NCI-H1436 treated with DMSO at 0.1 percent for 48 hours (cell line): Measurements from ENCODE around the gene CLEC17A.
"Not testable (repeated sequence)": the region's sequence is repeated elsewhere in the genome, so short reads cannot be mapped to it uniquely, and the experiment has no call there.

Experiments used
- DNase-seq: peaks from one replicate; lab custom pipeline; 2025; lab: John Stamatoyannopoulos, UW

Gene CLEC17A, protein sequence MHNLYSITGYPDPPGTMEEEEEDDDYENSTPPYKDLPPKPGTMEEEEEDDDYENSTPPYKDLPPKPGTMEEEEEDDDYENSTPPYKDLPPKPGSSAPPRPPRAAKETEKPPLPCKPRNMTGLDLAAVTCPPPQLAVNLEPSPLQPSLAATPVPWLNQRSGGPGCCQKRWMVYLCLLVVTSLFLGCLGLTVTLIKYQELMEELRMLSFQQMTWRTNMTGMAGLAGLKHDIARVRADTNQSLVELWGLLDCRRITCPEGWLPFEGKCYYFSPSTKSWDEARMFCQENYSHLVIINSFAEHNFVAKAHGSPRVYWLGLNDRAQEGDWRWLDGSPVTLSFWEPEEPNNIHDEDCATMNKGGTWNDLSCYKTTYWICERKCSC

DNA sequence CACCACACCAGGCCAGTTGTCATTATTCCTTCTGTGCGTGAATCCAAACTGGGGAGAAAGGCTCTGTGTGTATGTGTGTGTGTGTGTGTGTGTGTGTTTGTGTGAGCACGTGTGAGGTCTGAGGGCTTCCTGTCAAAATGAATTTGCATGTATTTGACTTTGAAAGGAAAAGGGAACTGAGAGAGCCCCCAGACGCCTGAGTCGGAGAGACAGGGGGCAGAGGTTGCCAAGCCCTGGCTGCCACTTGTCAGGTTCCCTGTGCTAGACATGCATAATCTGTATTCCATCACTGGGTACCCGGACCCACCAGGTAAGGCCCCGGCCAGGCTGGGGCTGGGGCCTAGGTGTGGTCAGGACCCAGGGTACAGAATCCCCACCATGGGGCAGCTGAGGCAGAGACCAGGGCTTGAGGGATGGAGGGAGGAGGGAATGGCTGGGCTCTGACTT lies at the start of gene CLEC17A:
CLEC17A (plus strand) TSS at position 191 of the 447 bp plus-strand sequence; CDS start at position 268, 77 bp downstream.
- no peak for DNase-seq

DNA sequence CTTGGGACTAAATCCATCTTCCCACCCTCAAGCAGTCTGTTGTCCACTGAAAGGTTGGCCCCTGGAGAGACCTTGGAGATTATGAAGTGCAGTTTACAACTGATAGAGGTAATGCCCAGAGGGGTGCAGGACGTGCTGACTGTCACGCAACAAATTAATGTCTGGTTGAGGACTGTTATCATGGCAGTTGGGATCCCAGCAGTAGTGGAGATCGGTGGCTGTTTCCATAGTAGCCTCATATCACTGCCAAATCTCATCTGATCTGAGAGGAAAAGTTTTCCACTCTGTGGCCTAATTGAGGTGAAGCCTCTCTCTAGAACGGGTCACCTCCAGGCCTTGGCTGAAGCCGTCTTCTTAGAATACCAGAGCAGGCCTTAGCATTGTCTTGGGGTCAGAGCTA lies 49.4 kb upstream of the CLEC17A start:
- no peak for DNase-seq

DNA sequence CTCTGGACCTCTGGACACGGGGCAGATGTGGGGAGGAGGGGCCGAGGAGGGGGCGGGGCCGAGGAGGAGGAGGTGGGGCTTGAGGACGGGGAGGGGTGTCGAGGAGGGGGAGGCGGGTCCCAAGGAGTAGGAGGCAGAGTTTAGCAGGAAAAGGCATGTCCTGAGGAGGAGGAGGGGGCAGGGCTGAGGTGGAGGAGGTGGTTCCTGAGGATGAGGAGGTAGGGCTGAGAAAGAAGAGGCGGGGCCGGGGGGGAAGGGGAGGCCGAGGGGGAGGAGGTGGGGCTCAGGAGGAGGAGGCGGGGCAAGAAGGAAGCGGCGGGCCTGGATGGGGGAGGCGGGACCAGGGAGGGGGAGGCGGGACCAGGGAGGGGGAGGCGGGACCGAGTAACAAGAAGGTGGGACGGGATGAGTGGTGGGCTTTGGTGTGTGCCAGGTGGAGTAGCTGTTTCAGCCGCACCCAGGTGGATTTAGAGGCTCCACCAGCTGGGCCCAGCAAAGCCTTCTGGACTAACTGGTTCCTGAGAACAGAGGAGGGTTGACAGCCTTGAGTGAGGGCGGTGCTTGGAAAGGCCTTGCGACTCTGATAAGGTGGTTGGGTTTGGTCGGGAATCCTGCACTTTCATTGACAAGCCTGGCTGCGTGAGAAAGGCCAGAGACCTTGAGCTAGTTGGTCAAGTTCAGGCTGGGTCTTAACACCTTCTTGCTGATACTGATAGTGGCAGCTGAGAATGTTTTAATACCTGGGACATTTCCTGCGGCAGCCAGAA lies 45.8 kb upstream of the CLEC17A start:
- no peak for DNase-seq

DNA sequence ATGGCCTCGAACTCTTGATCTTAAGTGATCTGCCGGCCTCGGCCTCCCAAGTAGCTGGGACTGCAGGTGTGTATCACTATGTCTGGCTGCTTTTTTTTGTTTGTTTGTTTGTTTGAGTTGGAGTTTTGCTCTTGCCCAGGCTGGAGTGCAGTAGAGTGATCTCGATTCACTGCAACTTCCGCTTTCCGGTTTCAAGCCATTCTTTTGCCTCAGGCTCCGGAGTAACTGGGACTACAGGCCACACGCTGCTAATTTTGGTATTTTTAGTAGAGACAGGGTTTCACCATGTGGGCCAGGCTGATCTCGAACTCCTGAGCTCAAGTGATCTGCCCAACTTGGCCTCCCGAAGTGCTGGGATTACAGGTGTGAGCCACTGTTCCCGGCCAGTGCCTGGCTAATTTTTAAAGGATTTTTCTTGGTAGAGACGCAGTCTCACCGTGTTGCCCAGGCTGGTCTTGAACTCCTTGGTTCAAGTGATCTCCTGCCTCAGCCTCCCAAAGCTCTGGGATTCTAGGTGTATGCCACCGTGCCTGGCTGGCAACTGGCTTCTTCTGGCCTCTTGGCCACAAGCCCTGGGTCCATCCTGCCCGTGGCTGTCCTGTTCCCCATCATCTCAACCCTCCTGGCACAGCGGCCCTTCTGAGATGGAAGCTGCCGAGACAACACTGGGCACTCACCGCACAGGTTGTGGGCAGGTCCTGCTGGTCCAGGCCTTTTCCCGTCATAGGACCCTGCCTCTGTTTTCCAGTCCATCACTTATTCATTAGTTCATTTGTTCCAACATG lies 42.0 kb upstream of the CLEC17A start:
- DNase-seq: no peak

DNA sequence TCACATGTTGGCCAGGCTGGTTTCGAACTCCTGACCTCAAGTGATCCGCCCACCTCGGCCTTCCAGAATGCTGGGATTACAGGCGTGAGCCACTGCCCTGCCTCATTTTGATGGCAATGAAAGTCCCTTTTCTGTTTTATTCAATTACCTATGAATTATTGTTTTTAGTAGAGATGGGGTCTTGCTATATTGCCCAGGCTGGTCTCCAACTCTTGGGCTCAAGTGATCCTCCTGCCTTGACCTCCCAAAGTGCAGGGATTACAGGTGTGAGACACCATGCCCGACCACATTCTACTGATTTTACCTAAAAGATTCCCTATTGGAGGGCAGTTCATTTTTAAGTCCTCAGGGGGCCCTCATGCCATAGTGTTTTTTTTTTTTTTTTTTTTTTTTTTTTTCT lies 40.9 kb upstream of the CLEC17A start:
- DNase-seq: not testable (repeated sequence)

DNA sequence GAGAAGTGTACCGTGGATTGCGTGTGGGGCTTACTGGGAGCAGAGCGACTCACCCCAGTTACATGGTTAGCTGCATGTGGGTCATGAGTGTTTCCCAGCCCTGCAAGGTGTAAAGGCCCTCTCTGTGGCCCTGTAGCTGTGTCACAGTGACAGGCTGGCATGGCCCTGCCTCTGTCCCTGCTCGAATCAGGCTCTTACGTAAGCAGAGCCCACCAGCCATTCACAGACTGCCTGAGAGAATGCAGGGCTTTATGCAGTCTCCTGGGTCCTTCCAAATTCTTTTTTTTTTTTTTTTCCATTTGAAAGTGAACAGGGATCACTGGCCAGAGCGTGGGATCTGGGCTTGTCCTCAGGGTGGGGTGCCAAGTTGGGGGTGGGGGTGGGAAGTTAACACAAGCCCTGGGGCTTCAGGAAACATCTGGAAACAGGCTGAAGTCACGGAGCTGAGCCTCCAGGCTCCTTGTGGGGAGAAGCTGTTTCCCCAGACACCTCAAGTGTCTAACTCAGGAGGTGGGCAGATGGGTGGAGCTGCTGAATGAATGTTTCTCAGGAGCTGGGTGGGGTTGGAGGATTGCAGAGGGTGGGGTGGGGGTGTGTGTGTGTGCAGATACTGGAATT lies 40.1 kb upstream of the CLEC17A start:
- no peak for DNase-seq

DNA sequence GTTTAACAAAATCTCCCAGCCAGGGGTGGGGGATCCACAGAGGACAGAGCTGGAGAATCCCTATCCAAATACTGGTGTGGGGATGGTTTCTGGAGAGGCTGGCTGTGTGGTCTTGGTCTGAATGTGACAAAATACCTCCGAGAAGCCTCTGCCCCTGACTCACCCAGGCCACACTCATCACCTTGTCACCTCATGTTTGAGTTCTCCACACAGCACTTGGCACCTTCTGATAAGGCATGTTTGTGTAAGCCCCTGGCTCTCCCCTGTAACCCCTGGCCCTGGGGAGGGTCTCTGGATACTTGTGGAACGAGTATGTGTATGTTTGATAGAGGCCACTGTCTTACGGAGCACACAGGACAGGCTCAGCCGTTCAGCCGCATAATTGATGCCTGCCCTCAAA lies 38.8 kb upstream of the CLEC17A start:
- no peak for DNase-seq

- DNase-seq: peak; percentile 48
These were observed 37.7 kb upstream of the CLEC17A start for GRCh38 chr19:14544977-14545715.

- DNase-seq: no peak
These were observed 37.2 kb upstream of the CLEC17A start for GRCh38 chr19:14545716-14546082.

DNA sequence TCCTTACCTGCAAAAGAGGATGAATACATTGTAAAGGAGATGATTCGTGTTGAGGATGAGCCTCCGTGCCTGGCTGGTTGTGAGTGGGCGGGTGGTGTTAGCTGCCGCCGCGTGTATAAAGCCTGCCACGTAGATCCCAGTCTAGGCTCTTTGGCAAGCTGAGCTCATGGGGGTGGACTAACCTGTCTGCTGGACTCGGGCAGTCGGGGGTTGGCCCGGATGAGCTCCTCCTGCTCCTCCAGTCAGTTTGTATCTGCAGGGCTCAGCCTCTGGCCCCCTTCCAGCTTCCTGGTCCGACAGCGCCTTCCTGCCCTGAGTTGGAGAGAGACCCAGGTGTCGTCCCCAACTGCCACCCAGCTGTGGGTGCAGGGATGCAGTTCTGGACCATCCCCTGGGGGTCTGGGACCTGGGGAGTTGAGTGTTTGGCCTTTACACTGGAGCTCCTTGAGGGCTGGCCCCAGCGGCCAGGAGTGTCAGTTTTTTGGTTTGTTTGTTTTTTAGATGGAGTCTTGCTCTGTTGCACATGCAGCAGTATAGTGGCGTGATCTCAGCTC lies 32.6 kb upstream of the CLEC17A start:
- DNase-seq: no peak

- not testable (repeated sequence) for DNase-seq
These were observed 31.5 kb upstream of the CLEC17A start for GRCh38 chr19:14551134-14552005.

DNA sequence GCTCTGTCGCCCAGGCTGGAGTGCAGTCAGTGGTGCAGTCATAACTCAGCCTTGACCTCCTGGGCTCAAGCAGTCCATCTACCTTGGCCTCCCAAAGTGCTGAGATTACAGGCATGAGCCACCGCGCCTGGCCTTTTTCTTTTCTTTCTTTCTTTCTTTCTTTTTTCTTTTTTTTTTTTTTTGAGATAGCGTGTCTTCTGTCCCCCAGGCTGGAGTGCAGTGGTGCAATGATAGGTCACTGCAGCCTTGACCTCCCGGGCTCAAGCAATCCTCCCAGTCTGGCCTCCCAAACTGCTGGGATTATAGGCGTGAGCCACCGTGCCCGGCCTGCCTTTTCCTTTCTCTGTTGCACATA lies 30.9 kb upstream of the CLEC17A start:
- DNase-seq: not testable (repeated sequence)

GRCh38 chr19:14553042-14553938 lies 29.6 kb upstream of the CLEC17A start:
- DNase-seq: no peak

- no peak for DNase-seq
These were observed 29.0 kb upstream of the CLEC17A start for GRCh38 chr19:14553939-14554243.

DNA sequence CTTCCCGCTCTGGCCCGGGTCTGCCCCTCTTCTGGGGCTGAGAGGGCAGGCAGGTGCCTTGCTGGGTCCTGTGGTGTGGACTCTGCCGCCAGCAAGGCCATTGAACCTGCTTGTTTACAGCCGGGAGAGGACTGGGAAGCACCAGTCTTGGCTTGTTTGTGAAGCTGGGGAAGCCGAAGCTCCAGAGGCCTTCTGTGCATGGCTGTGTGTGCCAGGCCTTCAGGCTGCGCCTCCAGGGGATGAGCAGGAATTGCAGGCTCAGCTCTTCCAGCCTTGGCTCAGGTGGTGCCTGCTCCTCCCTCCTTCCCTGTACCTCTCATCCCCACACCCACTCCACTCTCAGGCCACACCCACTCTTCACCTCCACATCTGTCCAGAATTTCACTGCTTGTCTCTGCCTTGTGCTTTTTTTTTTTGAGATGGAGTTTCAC lies 28.5 kb upstream of the CLEC17A start:
- no peak for DNase-seq

- DNase-seq: no peak
These were observed 26.8 kb upstream of the CLEC17A start for GRCh38 chr19:14555918-14556661.

- no peak for DNase-seq
These were observed 26.2 kb upstream of the CLEC17A start for GRCh38 chr19:14556662-14557188.

- DNase-seq: no peak
These were observed 24.4 kb upstream of the CLEC17A start for GRCh38 chr19:14558370-14559066.
